ENCODE data around the gene SEMA4D.

Gene SEMA4D

DNA sequence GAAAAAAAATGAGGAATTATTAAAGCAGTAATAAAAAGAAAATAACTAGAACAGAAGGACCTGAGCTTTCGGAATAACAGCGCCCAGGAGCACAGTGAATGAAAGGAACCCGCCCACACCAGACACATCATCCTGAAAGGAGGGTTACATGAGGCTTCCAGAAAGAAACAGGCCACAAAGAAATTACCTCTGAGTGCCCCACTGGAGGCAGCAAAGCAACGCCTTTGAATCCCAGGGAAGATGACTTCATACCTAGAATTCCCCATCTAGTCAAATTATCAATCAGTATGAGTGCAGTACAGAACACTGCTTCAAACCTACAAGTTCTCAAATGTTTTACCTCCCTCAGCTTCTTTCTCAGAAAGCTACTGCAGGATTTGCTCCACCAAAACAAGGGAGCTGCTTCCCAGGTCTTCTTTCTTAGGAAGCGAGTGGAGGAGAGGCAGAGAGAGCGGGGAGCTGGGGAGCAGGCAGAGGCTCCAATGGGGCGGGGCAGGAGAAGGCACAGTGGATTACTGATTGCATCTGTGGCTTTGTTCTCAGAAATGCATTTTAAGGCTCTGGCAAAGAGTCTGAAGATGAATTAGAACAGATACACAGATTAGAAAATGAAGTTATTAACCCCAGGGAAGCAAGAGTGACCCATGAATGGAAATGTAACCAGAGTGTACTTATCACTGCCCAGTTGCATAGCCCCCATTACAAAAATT, 87.1 kb downstream of the SEMA4D start:
- Histone ChIP-seq H3K9me3 (ENCODE audit: control insufficient read depth, low read length) (no peaks in the 10 kb centered on the region), H3K36me3 (ENCODE audit: control insufficient read depth, insufficient read depth, low read length) (no peaks in the 10 kb centered on the region), H3K4me2 (ENCODE audit: low read length) (no peak overlapping the region), H3K4me1 (no peaks in the 10 kb centered on the region), H3K4me3 (ENCODE audit: low read depth, low read length) (no peak overlapping the region), H3K9ac (no peak overlapping the region), H3K27me3 (ENCODE audit: control insufficient read depth, insufficient read depth, low read length) (no peaks in the 10 kb centered on the region), H2AFZ (no peak overlapping the region), H3K27ac (no peak overlapping the region), H3K79me2 (no peaks in the 10 kb centered on the region)
- TF ChIP-seq, protein P1, sequence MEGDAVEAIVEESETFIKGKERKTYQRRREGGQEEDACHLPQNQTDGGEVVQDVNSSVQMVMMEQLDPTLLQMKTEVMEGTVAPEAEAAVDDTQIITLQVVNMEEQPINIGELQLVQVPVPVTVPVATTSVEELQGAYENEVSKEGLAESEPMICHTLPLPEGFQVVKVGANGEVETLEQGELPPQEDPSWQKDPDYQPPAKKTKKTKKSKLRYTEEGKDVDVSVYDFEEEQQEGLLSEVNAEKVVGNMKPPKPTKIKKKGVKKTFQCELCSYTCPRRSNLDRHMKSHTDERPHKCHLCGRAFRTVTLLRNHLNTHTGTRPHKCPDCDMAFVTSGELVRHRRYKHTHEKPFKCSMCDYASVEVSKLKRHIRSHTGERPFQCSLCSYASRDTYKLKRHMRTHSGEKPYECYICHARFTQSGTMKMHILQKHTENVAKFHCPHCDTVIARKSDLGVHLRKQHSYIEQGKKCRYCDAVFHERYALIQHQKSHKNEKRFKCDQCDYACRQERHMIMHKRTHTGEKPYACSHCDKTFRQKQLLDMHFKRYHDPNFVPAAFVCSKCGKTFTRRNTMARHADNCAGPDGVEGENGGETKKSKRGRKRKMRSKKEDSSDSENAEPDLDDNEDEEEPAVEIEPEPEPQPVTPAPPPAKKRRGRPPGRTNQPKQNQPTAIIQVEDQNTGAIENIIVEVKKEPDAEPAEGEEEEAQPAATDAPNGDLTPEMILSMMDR (IDR thresholded peaks at IDR 0.05), result no peak

DNA sequence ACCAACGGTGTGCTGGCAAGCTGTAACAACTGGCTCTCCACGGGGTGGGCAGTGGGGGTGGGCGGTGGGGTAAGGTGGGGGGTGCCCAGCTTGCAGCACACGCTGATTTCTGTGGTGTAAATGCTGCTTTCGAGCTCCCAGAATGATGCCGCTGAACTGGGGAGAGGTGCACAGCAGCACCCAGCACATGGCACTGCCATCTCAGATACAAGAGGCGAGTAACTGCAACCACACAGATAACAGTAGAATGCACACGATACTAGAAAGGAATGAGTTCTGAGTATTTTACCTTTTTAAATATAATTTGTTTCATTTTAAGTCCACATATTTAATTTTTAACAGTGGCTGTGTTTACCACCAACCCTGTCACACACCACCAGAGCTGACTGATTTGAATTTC, 87.9 kb downstream of the SEMA4D start:
- Histone ChIP-seq H3K9me3 (ENCODE audit: control insufficient read depth, low read length) (no peaks in the 10 kb centered on the region), H3K79me2 (no peaks in the 10 kb centered on the region), H3K27ac (no peak overlapping the region), H3K9ac (no peak overlapping the region), H3K36me3 (ENCODE audit: control insufficient read depth, insufficient read depth, low read length) (no peaks in the 10 kb centered on the region), H3K27me3 (ENCODE audit: control insufficient read depth, insufficient read depth, low read length) (no peaks in the 10 kb centered on the region), H3K4me2 (ENCODE audit: low read length) (no peak overlapping the region), H2AFZ (no peak overlapping the region), H3K4me3 (ENCODE audit: low read depth, low read length) (no peak overlapping the region), H3K4me1 (no peaks in the 10 kb centered on the region)
- TF ChIP-seq, protein P1 (IDR thresholded peaks at IDR 0.05), result no peak

DNA sequence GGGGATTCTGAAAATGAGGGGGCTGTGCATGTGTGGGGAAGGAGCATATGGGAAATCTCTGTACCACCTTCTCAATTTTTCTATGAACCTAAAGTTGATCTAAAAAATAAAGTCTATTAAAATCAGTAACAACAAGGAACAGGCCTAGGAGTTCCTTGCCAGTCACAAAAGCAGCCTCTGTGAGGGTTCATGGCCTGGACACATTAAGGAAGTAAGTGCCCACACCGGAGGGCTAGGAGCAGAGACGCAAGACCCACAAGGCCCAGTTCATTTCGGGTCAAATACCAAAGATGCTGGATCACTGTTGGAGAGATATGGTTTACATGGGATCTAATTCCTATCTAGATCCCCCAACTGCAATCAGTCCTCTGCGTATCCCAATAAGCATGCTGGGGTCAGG, 88.4 kb downstream of the SEMA4D start:
- no peak overlapping the region for H3K4me2 ChIP-seq (ENCODE audit: low read length)
- TF ChIP-seq, protein P1 (IDR thresholded peaks at IDR 0.05), result no peak
- H3K27ac ChIP-seq, result no peak overlapping the region
- H2AFZ ChIP-seq, result no peak overlapping the region
- H3K27me3 ChIP-seq (ENCODE audit: control insufficient read depth, insufficient read depth, low read length), result no peaks in the 10 kb centered on the region
- no peaks in the 10 kb centered on the region for H3K9me3 ChIP-seq (ENCODE audit: control insufficient read depth, low read length)
- H3K9ac ChIP-seq, result no peak overlapping the region
- H3K79me2 ChIP-seq, result no peaks in the 10 kb centered on the region
- no peaks in the 10 kb centered on the region for H3K4me1 ChIP-seq
- no peaks in the 10 kb centered on the region for H3K36me3 ChIP-seq (ENCODE audit: control insufficient read depth, insufficient read depth, low read length)
- no peak overlapping the region for H3K4me3 ChIP-seq (ENCODE audit: low read depth, low read length)

DNA sequence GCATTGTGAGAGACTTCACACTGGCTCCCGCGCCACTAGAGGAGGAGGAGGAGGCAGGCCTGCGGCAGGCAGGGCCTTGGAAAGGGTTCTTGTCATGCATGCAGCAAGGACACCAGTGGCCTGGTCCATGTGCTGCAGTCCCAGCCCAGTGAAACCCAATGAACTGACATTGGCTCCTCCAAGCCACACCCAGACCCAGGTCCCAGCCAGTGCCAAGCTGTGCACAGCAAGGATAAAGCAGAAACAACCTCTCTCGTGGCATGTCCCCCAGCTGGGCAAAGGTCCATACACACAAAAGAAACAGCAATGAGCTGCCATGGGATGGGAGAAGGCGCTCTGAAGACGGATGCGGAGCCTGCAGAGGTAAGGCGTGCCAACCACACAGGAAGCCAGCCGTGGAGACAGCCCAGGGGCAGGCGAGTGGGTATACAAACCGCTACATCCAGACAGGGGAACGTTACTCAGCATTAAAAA, 89.2 kb downstream of the SEMA4D start:
- Histone ChIP-seq H2AFZ (no peak overlapping the region), H3K4me3 (ENCODE audit: low read depth, low read length) (no peak overlapping the region), H3K27ac (no peak overlapping the region), H3K79me2 (no peaks in the 10 kb centered on the region), H3K9me3 (ENCODE audit: control insufficient read depth, low read length) (no peaks in the 10 kb centered on the region), H3K27me3 (ENCODE audit: control insufficient read depth, insufficient read depth, low read length) (no peaks in the 10 kb centered on the region), H3K4me1 (no peaks in the 10 kb centered on the region), H3K9ac (no peak overlapping the region), H3K4me2 (ENCODE audit: low read length) (no peak overlapping the region), H3K36me3 (ENCODE audit: control insufficient read depth, insufficient read depth, low read length) (no peaks in the 10 kb centered on the region)
- TF ChIP-seq, protein P1 (IDR thresholded peaks at IDR 0.05), result no peak

DNA sequence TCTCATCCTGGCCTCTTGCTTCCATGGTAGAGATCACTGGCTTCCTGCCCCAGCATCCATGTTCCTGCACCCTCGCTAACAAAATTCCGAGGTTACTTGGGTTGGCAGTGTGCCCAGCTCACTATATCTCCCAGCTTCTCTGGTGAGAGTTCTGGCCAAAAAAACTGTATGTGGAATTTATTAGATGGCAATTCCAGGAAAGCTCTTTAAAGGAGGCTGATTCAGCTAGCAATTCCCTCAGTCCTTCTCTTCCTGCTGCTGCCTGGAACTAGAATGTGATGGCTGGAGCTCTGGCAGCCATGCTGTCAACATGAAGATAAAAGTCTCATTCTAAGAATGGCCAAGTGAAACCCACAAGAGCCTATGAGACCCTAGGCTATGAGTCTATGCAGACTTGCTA, 90.8 kb downstream of the SEMA4D start:
- no peaks in the 10 kb centered on the region for H3K79me2 ChIP-seq
- H3K36me3 ChIP-seq (ENCODE audit: control insufficient read depth, insufficient read depth, low read length), result no peaks in the 10 kb centered on the region
- no peaks in the 10 kb centered on the region for H3K4me1 ChIP-seq
- H3K27me3 ChIP-seq (ENCODE audit: control insufficient read depth, insufficient read depth, low read length), result no peaks in the 10 kb centered on the region
- no peak overlapping the region for H3K27ac ChIP-seq
- H3K4me2 ChIP-seq (ENCODE audit: low read length), result no peak overlapping the region
- TF ChIP-seq, protein P1 (IDR thresholded peaks at IDR 0.05), result no peak
- H2AFZ ChIP-seq, result no peak overlapping the region
- no peak overlapping the region for H3K9ac ChIP-seq
- H3K9me3 ChIP-seq (ENCODE audit: control insufficient read depth, low read length), result no peaks in the 10 kb centered on the region
- no peak overlapping the region for H3K4me3 ChIP-seq (ENCODE audit: low read depth, low read length)

Data from parathyroid adenoma (tissue), 2 donors.